ENCODE results near the gene ACSL3.
"Not testable (repeated sequence)": the region's sequence is repeated elsewhere in the genome, so short reads cannot be mapped to it uniquely, and the experiment has no call there.

Gene ACSL3

GRCh38 chr2:222916229-222917197 is 55.7 kb downstream of the ACSL3 start:
- ATAC-seq = no peak
- no peak for TF ChIP-seq CSRNP3 (CRISPR knock-in tag; IDR thresholded peaks at IDR 0.05)
- TF ChIP-seq BACH2 (CRISPR knock-in tag; IDR thresholded peaks at IDR 0.05; ENCODE audit: borderline replicate concordance) = no peak
- TF ChIP-seq ZNF8 (CRISPR knock-in tag; IDR thresholded peaks at IDR 0.05) = no peak
- no peak for TF ChIP-seq GLIS3 (CRISPR knock-in tag; IDR thresholded peaks at IDR 0.05)
- no peak for TF ChIP-seq TOX (CRISPR knock-in tag; IDR thresholded peaks at IDR 0.05; ENCODE audit: borderline replicate concordance)
- TF ChIP-seq ZFP3 (CRISPR knock-in tag; IDR thresholded peaks at IDR 0.05) = no peak
- no peak for TF ChIP-seq SNAI2 (CRISPR knock-in tag; IDR thresholded peaks at IDR 0.05)
- no peak for TF ChIP-seq ARNTL (CRISPR knock-in tag; IDR thresholded peaks at IDR 0.05; ENCODE audit: borderline replicate concordance, low read depth)
- TF ChIP-seq, protein P1, sequence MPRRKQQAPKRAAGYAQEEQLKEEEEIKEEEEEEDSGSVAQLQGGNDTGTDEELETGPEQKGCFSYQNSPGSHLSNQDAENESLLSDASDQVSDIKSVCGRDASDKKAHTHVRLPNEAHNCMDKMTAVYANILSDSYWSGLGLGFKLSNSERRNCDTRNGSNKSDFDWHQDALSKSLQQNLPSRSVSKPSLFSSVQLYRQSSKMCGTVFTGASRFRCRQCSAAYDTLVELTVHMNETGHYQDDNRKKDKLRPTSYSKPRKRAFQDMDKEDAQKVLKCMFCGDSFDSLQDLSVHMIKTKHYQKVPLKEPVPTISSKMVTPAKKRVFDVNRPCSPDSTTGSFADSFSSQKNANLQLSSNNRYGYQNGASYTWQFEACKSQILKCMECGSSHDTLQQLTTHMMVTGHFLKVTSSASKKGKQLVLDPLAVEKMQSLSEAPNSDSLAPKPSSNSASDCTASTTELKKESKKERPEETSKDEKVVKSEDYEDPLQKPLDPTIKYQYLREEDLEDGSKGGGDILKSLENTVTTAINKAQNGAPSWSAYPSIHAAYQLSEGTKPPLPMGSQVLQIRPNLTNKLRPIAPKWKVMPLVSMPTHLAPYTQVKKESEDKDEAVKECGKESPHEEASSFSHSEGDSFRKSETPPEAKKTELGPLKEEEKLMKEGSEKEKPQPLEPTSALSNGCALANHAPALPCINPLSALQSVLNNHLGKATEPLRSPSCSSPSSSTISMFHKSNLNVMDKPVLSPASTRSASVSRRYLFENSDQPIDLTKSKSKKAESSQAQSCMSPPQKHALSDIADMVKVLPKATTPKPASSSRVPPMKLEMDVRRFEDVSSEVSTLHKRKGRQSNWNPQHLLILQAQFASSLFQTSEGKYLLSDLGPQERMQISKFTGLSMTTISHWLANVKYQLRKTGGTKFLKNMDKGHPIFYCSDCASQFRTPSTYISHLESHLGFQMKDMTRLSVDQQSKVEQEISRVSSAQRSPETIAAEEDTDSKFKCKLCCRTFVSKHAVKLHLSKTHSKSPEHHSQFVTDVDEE (CRISPR knock-in tag; IDR thresholded peaks at IDR 0.05) = no peak
- TF ChIP-seq ZFP30 (CRISPR knock-in tag; IDR thresholded peaks at IDR 0.05) = no peak
- no peak for TF ChIP-seq ESRRG (CRISPR knock-in tag; IDR thresholded peaks at IDR 0.05)

- ATAC-seq = not testable (repeated sequence)
Measured at GRCh38 chr2:222917212-222917611, 56.4 kb downstream of the ACSL3 start.

DNA sequence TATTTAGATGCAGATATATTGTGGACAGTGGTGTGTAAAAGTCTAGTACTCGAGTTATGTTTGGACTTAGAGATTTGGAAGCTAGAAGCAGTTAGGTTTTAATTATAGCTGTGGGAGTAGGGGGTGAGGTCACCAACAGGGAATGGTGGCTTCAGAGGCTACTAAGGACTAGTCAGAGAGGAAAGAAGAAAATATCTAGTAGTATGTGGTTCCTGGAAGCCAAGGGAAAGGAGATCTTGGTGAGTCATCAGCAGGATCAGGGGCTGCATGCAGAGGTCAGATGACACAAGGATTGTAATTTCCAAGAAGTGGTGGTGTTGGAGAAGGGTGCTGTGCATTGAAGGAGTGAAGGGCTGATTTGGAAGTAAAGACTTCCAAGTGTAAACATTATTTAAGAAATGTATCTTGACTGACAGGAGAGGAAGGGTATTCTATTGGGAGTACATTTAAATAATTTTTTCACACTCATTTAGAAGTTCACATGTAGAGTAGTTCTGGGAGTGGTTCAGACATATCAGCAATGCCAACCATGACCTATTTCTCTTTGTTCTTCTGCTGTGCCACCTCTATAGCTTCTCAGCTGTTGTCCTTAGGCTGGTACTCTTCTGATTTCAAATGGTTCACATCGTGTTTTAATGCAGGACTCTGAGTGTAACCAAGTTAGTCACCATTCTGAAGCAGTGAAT is 59.1 kb downstream of the ACSL3 start:
- TF ChIP-seq ZNF70 (CRISPR knock-in tag; IDR thresholded peaks at IDR 0.05) = no peak
- no peak for TF ChIP-seq GLIS3 (CRISPR knock-in tag; IDR thresholded peaks at IDR 0.05)

DNA sequence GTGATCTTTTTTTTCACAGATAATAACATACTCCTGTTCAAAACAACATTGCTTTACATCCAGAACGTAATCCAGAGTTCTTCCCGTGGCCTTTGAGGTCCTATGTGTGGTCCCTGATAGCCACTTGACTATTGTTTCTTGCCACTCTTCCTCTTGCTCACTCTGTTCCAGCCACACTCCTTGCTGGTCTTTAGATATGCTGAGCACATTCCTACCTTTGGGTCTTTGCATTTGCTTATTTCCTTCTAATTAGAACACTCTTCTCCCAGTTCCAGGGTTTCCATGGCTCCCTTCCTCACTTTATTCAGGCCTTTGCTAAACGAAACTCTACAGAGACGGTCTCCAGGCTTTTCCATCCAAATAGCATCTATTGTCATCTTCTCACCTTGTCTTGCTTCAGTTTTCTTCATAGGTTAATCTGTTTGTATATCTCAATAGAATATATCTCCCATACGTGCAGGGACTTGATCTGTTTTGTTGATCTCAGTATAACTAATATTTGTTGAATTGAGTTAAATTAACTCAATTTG is 59.9 kb downstream of the ACSL3 start:
- TF ChIP-seq, protein P2, sequence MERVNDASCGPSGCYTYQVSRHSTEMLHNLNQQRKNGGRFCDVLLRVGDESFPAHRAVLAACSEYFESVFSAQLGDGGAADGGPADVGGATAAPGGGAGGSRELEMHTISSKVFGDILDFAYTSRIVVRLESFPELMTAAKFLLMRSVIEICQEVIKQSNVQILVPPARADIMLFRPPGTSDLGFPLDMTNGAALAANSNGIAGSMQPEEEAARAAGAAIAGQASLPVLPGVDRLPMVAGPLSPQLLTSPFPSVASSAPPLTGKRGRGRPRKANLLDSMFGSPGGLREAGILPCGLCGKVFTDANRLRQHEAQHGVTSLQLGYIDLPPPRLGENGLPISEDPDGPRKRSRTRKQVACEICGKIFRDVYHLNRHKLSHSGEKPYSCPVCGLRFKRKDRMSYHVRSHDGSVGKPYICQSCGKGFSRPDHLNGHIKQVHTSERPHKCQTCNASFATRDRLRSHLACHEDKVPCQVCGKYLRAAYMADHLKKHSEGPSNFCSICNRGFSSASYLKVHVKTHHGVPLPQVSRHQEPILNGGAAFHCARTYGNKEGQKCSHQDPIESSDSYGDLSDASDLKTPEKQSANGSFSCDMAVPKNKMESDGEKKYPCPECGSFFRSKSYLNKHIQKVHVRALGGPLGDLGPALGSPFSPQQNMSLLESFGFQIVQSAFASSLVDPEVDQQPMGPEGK (CRISPR knock-in tag; IDR thresholded peaks at IDR 0.05; ENCODE audit: borderline replicate concordance) = no peak
- TF ChIP-seq ZC3H10 (CRISPR knock-in tag; IDR thresholded peaks at IDR 0.05) = no peak
- no peak for TF ChIP-seq ISL1 (CRISPR knock-in tag; IDR thresholded peaks at IDR 0.05)
- TF ChIP-seq ZFP3 (CRISPR knock-in tag; IDR thresholded peaks at IDR 0.05) = no peak
- TF ChIP-seq ESRRG (CRISPR knock-in tag; IDR thresholded peaks at IDR 0.05) = no peak
- TF ChIP-seq TOX (CRISPR knock-in tag; IDR thresholded peaks at IDR 0.05; ENCODE audit: borderline replicate concordance) = no peak
- TF ChIP-seq ZNF70 (CRISPR knock-in tag; IDR thresholded peaks at IDR 0.05) = no peak
- no peak for TF ChIP-seq ZNF565 (CRISPR knock-in tag; conservative IDR thresholded peaks at IDR 0.05; ENCODE audit: low read depth)
- no peak for TF ChIP-seq RARB (CRISPR knock-in tag; IDR thresholded peaks at IDR 0.05)
- TF ChIP-seq PPARA (CRISPR knock-in tag; IDR thresholded peaks at IDR 0.05; ENCODE audit: borderline replicate concordance) = no peak
- no peak for TF ChIP-seq POU6F1 (CRISPR knock-in tag; IDR thresholded peaks at IDR 0.05; ENCODE audit: borderline replicate concordance, low read depth)
- no peak for TF ChIP-seq CREB5 (CRISPR knock-in tag; IDR thresholded peaks at IDR 0.05; ENCODE audit: low read depth)
- TF ChIP-seq SNAI2 (CRISPR knock-in tag; IDR thresholded peaks at IDR 0.05) = no peak
- no peak for TF ChIP-seq ARNTL (CRISPR knock-in tag; IDR thresholded peaks at IDR 0.05; ENCODE audit: borderline replicate concordance, low read depth)
- TF ChIP-seq BACH2 (CRISPR knock-in tag; IDR thresholded peaks at IDR 0.05; ENCODE audit: borderline replicate concordance) = no peak
- no peak for ATAC-seq

More for the DNA sequence above, 59.1 kb downstream of the ACSL3 start:
- ATAC-seq = peak; percentile 93

Data from SK-N-SH treated with all-trans-retinoic acid at 6 μM for 48 hours (cell line).